HG02623 (cell line): ENCODE results near the gene CFAP61.
"Not testable (repeated sequence)": the region's sequence is repeated elsewhere in the genome, so short reads cannot be mapped to it uniquely, and the experiment has no call there.

Source experiments
- ATAC-seq: cut with Tn5 transposase; IDR thresholded peaks from one replicate; pipeline ENCODE4 v1.9.1; 2021; ENCODE audit warnings: moderate library complexity; ENCODE audit not compliant: unreplicated experiment

Gene CFAP61

GRCh38 chr20:20207872-20208271, 155.5 kb downstream of the CFAP61 start:
- ATAC-seq, result peak; percentile 48

- ATAC-seq, result no peak
These were observed 157.4 kb downstream of the CFAP61 start for GRCh38 chr20:20209684-20210083.

GRCh38 chr20:20210327-20210726, 158.0 kb downstream of the CFAP61 start:
- no peak for ATAC-seq

- no peak for ATAC-seq
These were observed 158.6 kb downstream of the CFAP61 start for GRCh38 chr20:20210943-20211273.

GRCh38 chr20:20211274-20211987, 159.1 kb downstream of the CFAP61 start:
- no peak for ATAC-seq

GRCh38 chr20:20211988-20212518, 159.7 kb downstream of the CFAP61 start:
- no peak for ATAC-seq

GRCh38 chr20:20212675-20213096, 160.4 kb downstream of the CFAP61 start:
- no peak for ATAC-seq

GRCh38 chr20:20213526-20214121, 161.3 kb downstream of the CFAP61 start:
- no peak for ATAC-seq

GRCh38 chr20:20214757-20215275, 162.5 kb downstream of the CFAP61 start:
- no peak for ATAC-seq

GRCh38 chr20:20215976-20216727, 163.8 kb downstream of the CFAP61 start:
- no peak for ATAC-seq

- no peak for ATAC-seq
These were observed 164.6 kb downstream of the CFAP61 start for GRCh38 chr20:20216941-20217340.

- no peak for ATAC-seq
These were observed 165.3 kb downstream of the CFAP61 start for GRCh38 chr20:20217621-20218020.

- not testable (repeated sequence) for ATAC-seq
These were observed 165.8 kb downstream of the CFAP61 start for GRCh38 chr20:20218106-20218505.

- no peak for ATAC-seq
These were observed 166.7 kb downstream of the CFAP61 start for GRCh38 chr20:20219016-20219415.

GRCh38 chr20:20220134-20220533, 167.8 kb downstream of the CFAP61 start:
- no peak for ATAC-seq

GRCh38 chr20:20223981-20224380, 171.6 kb downstream of the CFAP61 start:
- ATAC-seq, result no peak

GRCh38 chr20:20224806-20225205, 172.5 kb downstream of the CFAP61 start:
- ATAC-seq, result no peak

GRCh38 chr20:20225325-20226043, 173.2 kb downstream of the CFAP61 start:
- no peak for ATAC-seq

GRCh38 chr20:20226554-20226953, 174.2 kb downstream of the CFAP61 start:
- no peak for ATAC-seq

- ATAC-seq, result no peak
These were observed 174.8 kb downstream of the CFAP61 start for GRCh38 chr20:20227013-20227571.

- ATAC-seq, result no peak
These were observed 176.0 kb downstream of the CFAP61 start for GRCh38 chr20:20228351-20228750.
